T-cell (primary cell): ENCODE data around the gene TMEM223. TPM values are rescaled to one million over a fixed set of nuclear protein-coding genes. Genes with fewer than 3 reads are reported as not detected.

Source experiments
- ATAC-seq, 4 experiments: fragments of 200-7000 bp in 3 of 4; fragments of 150-1000 bp in 1 of 4; cut with Tn5 transposase; replicated peaks in 1 of 4; 1 replicate in 3 of 4; 2 replicates in 1 of 4; pipeline ENCODE4 v1.10.0; 2021; ENCODE audit warnings: moderate library complexity in 3 of 4, mild to moderate bottlenecking in 2 of 4, moderate number of reproducible peaks in 1 of 4
- CTCF ChIA-PET, 2 donors: fragments of 300-600 bp; sonication (Branson Sonifier 250); formaldehyde crosslinking; loops; one replicate each; lab custom pipeline; 2022; ENCODE audit warnings: antibody characterized with exemption in 2 of 2; lab: Charles Lee
- POLR2A ChIA-PET, 2 donors: fragments of 300-600 bp; sonication (Branson Sonifier 250); formaldehyde crosslinking; loops; one replicate each; lab custom pipeline; 2022; ENCODE audit warnings: antibody characterized with exemption in 2 of 2; lab: Charles Lee
- DNase-seq, 35 experiments: peaks; one replicate each; pipeline versions ENCODE4 v3.0.0 to v3.0.0-alpha.2; 2013 to 2023
- H3K27ac ChIP-seq: one replicate; pipeline ENCODE4 v1.5.1; 2013; ENCODE audit warnings: low read length
- H3K27me3 ChIP-seq, 2 experiments: replicated peaks in 1 of 2; 1 replicate in 1 of 2; 2 replicates in 1 of 2; pipeline versions ENCODE4 v1.6.1 to v1.7.0; 2013; ENCODE audit warnings: low read length in 1 of 2, mixed read lengths in 1 of 2; ENCODE audit not compliant: control insufficient read depth in 2 of 2, insufficient read depth in 2 of 2; ENCODE audit errors: extremely low read depth in 1 of 2
- H3K36me3 ChIP-seq, 2 donors: 1 replicate in 1 of 2; 2 replicates in 1 of 2; pipeline versions ENCODE4 v1.6.1 to v1.7.0; 2013; ENCODE audit warnings: low read length in 1 of 2; ENCODE audit not compliant: control insufficient read depth in 2 of 2, insufficient read depth in 1 of 2; ENCODE audit errors: extremely low read depth in 1 of 2
- H3K4me1 ChIP-seq, 2 experiments: 1 replicate in 1 of 2; 2 replicates in 1 of 2; pipeline versions ENCODE4 v1.6.1 to v1.7.0; 2013; ENCODE audit warnings: low read length in 2 of 2, mixed read lengths in 1 of 2; ENCODE audit not compliant: insufficient read depth in 2 of 2, control insufficient read depth in 1 of 2; ENCODE audit errors: extremely low read depth in 1 of 2
- H3K4me3 ChIP-seq, 2 donors: 1 replicate in 1 of 2; 2 replicates in 1 of 2; pipeline versions ENCODE4 v1.5.1 to v1.7.0; 2013; ENCODE audit warnings: mild to moderate bottlenecking in 2 of 2, low read length in 1 of 2, moderate library complexity in 1 of 2; ENCODE audit not compliant: control insufficient read depth in 1 of 2; ENCODE audit errors: extremely low read depth in 1 of 2
- H3K9me3 ChIP-seq: 2 replicates; pipeline ENCODE4 v1.7.0; 2013
- H3K27ac Mint-ChIP-seq, 2 donors: one replicate each; pipeline ENCODE4 v1.8.0; 2020 to 2021; ENCODE audit warnings: mild to moderate bottlenecking in 2 of 2, mixed read lengths in 2 of 2
- H3K27me3 Mint-ChIP-seq, 2 donors: one replicate each; pipeline ENCODE4 v1.8.0; 2021 to 2022; ENCODE audit warnings: mixed read lengths in 2 of 2
- H3K36me3 Mint-ChIP-seq: one replicate; pipeline ENCODE4 v1.8.0; 2021; ENCODE audit warnings: mixed read lengths
- H3K4me1 Mint-ChIP-seq, 3 donors: one replicate each; pipeline ENCODE4 v1.8.0; 2020 to 2022; ENCODE audit warnings: mixed read lengths in 3 of 3, mild to moderate bottlenecking in 1 of 3
- H3K4me3 Mint-ChIP-seq, 3 donors: one replicate each; pipeline ENCODE4 v1.8.0; 2020 to 2022; ENCODE audit warnings: mild to moderate bottlenecking in 3 of 3, mixed read lengths in 3 of 3, moderate library complexity in 3 of 3
- H3K9me3 Mint-ChIP-seq, 3 donors: one replicate each; pipeline ENCODE4 v1.8.0; 2020 to 2022; ENCODE audit warnings: mixed read lengths in 3 of 3
- WGBS: methylation state at CpG from one replicate; pipeline ENCODE4 v1.1.5; 2013; ENCODE audit warnings: missing lambda C conversion rate; ENCODE audit not compliant: insufficient coverage; 5-methylcytosine and 5-hydroxymethylcytosine counted together
- total RNA-seq, 35 experiments: library from RNA in 6 of 35; stranded (reverse) in 6 of 35; fragments of 120-200 nt in 1 of 35; gene quantifications; one replicate each; pipeline versions ENCODE4 v1.2.1 to v1.2.4 and lab custom pipeline; 2013 to 2026

Gene TMEM223
- total RNA-seq, 5 donors from 2014 or later (not counting 1 experiment from before 2014, with no cell fraction given) = 11.2 to 27.6 (median 23.0) TPM

- 76% methylated on average over 3 of the region's 8 CpGs for WGBS
- CTCF ChIA-PET = no interaction called here
- Mint-ChIP-seq H3K36me3 (peaks cover 56% of the 10 kb centered on the region), H3K4me3 (no peak overlapping the region), H3K27ac (peak overlapping the region; percentile 60 to 66), H3K27me3 (no peaks in the 10 kb centered on the region), H3K9me3 (no peaks in the 10 kb centered on the region), H3K4me1 (peaks cover 29 to 37% (median 32%) of the 10 kb centered on the region in 3 donors)
- POLR2A ChIA-PET = interaction anchor here (0.6 to 1.3 kb wide), 14 partner anchors 8 to 749 kb away, joined by 3 to 8 read pairs (median 4); no protein-coding TSS in a partner anchor
- Histone ChIP-seq H3K27ac (no peak overlapping the region), H3K36me3 (peaks cover 22 to 81% of the 10 kb centered on the region in 2 donors), H3K4me3 (no peak overlapping the region), H3K4me1 (peaks cover 13 to 34% of the 10 kb centered on the region in 2 experiments), H3K27me3 (no peaks in the 10 kb centered on the region), H3K9me3 (no peaks in the 10 kb centered on the region)
- no peak for DNase-seq
- ATAC-seq = no peak
Observed at GRCh38 chr11:62794201-62794775, 2.5 kb upstream of the TMEM223 start.

- 33% methylated on average over 6 of the region's 11 CpGs for WGBS
- H3K36me3 Mint-ChIP-seq = peaks cover 41% of the 10 kb centered on the region
- H3K27me3 ChIP-seq = no peaks in the 10 kb centered on the region
- peak overlapping the region; percentile 94 to 96 for H3K27ac Mint-ChIP-seq
- DNase-seq (peak in 2 of 35 experiments; percentile 20 to 26), ATAC-seq (peak in 2 of 4 experiments; percentile 0 to 16)
- peak overlapping the region; percentile 69 for H3K27ac ChIP-seq
- H3K9me3 Mint-ChIP-seq = no peaks in the 10 kb centered on the region
- H3K36me3 ChIP-seq = peaks cover 11 to 66% of the 10 kb centered on the region in 2 donors
- peak overlapping the region; percentile 83 to 91 (median 86) for H3K4me3 Mint-ChIP-seq
- H3K27me3 Mint-ChIP-seq = no peaks in the 10 kb centered on the region
- H3K4me3 ChIP-seq = peak overlapping the region; percentile 90 to 96
- POLR2A ChIA-PET = interaction anchor here in 1 of 2 donors (1.0 kb wide), 1 partner anchor 12 kb away, joined by 3 read pairs; no protein-coding TSS in a partner anchor
- H3K4me1 Mint-ChIP-seq = peaks cover 45 to 52% (median 51%) of the 10 kb centered on the region in 3 donors
- CTCF ChIA-PET = interaction anchor here in 1 of 2 donors (1.4 kb wide), 1 partner anchor 22 kb away, joined by 3 read pairs; no protein-coding TSS in a partner anchor
- H3K9me3 ChIP-seq = no peaks in the 10 kb centered on the region
- H3K4me1 ChIP-seq = peaks cover 15 to 49% of the 10 kb centered on the region in 2 experiments
Observed at GRCh38 chr11:62792202-62792575, 383 bp upstream of the TMEM223 start.

- Mint-ChIP-seq H3K9me3 (no peaks in the 10 kb centered on the region), H3K4me3 (peak overlapping the region; percentile 91 to 93 (median 91)), H3K36me3 (peaks cover 23% of the 10 kb centered on the region), H3K27me3 (no peaks in the 10 kb centered on the region), H3K4me1 (peaks cover 50 to 57% (median 54%) of the 10 kb centered on the region in 3 donors), H3K27ac (peak overlapping the region; percentile 76 to 96)
- H3K27ac ChIP-seq = no peak overlapping the region
- no peaks in the 10 kb centered on the region for H3K9me3 ChIP-seq
- CTCF ChIA-PET = interaction anchor here (0.6 to 0.7 kb wide), 3 partner anchors 19 to 385 kb away, joined by 3 to 8 read pairs (median 5); partner anchors contain the start of gene TAF6L (in 1 of the 2)
- no peak overlapping the region for H3K4me3 ChIP-seq
- ATAC-seq = no peak
- no peaks in the 10 kb centered on the region for H3K27me3 ChIP-seq
- peaks cover 4 to 42% of the 10 kb centered on the region in 2 donors for H3K36me3 ChIP-seq
- H3K4me1 ChIP-seq = peaks cover 21 to 58% of the 10 kb centered on the region in 2 experiments
- WGBS = 90% methylated on average over 2 of the region's 3 CpGs
- no peak for DNase-seq
- POLR2A ChIA-PET = interaction anchor here (0.6 to 4.0 kb wide), 4 partner anchors 35 to 66 kb away, joined by 3 to 23 read pairs (median 8); partner anchors contain the start of gene ZBTB3 (in 1 of the 2)
Observed at GRCh38 chr11:62789576-62789975, 2.2 kb downstream of the TMEM223 start.

- POLR2A ChIA-PET = interaction anchor here (0.6 to 4.0 kb wide), 5 partner anchors 10 to 66 kb away, joined by 3 to 23 read pairs (median 3); partner anchors contain the start of gene TAF6L (in 1 of the 2)
- H3K4me1 ChIP-seq = peaks cover 21 to 58% of the 10 kb centered on the region in 2 experiments
- H3K27me3 Mint-ChIP-seq = no peaks in the 10 kb centered on the region
- peaks cover 4 to 36% of the 10 kb centered on the region in 2 donors for H3K36me3 ChIP-seq
- CTCF ChIA-PET = interaction anchor here (0.6 to 1.2 kb wide), 3 partner anchors 59 to 73 kb away, joined by 3 to 9 read pairs (median 4); no protein-coding TSS in a partner anchor
- H3K27ac ChIP-seq = no peak overlapping the region
- DNase-seq (no peak), ATAC-seq (no peak)
- H3K36me3 Mint-ChIP-seq = peaks cover 18% of the 10 kb centered on the region
- no peaks in the 10 kb centered on the region for H3K9me3 Mint-ChIP-seq
- H3K4me3 ChIP-seq = no peak overlapping the region
- H3K4me1 Mint-ChIP-seq = peaks cover 45 to 55% (median 51%) of the 10 kb centered on the region in 3 donors
- H3K27me3 ChIP-seq = no peaks in the 10 kb centered on the region
- H3K27ac Mint-ChIP-seq = peak overlapping the region; percentile 94 to 96
- H3K4me3 Mint-ChIP-seq = peak overlapping the region; percentile 91 to 93 (median 91)
- no peaks in the 10 kb centered on the region for H3K9me3 ChIP-seq
- 71% methylated on average over 1 of the region's 5 CpGs for WGBS
Observed at GRCh38 chr11:62788991-62789390, 2.8 kb downstream of the TMEM223 start.

- POLR2A ChIA-PET = interaction anchor here (1.0 to 4.0 kb wide), 8 partner anchors 9 to 122 kb away, joined by 3 to 23 read pairs (median 5); partner anchors contain the start of genes C11orf98 (in 1 of the 2), CSKMT (in 1 of the 2), HNRNPUL2 (in 1 of the 2) and STX5 (in 1 of the 2)
- H3K4me3 ChIP-seq = peak within 1 kb of the TSS; percentile 85 to 96
- H3K27me3 Mint-ChIP-seq = no peaks in the 10 kb centered on the region
- ATAC-seq (peak; percentile 70 to 78 (median 74)), DNase-seq (peak; percentile 93 to 100 (median 97))
- no peaks in the 10 kb centered on the region for H3K27me3 ChIP-seq
- peaks cover 7 to 27% of the 10 kb centered on the region in 2 donors for H3K36me3 ChIP-seq
- peak within 1 kb of the TSS; percentile 91 to 93 (median 91) for H3K4me3 Mint-ChIP-seq
- peak within 1 kb of the TSS; percentile 95 to 96 for H3K27ac Mint-ChIP-seq
- peaks cover 18% of the 10 kb centered on the region for H3K36me3 Mint-ChIP-seq
- peaks cover 15 to 48% of the 10 kb centered on the region in 2 experiments for H3K4me1 ChIP-seq
- no peaks in the 10 kb centered on the region for H3K9me3 Mint-ChIP-seq
- WGBS = under 1% methylated on average over 88 of the region's 88 CpGs
- peak within 1 kb of the TSS; percentile 77 for H3K27ac ChIP-seq
- CTCF ChIA-PET = interaction anchor here (0.6 to 3.4 kb wide), 19 partner anchors 13 to 362 kb away, joined by 3 to 32 read pairs (median 5); partner anchors contain the start of genes ZBTB3 (in 2 of the 2), HNRNPUL2 (in 1 of the 2), NXF1 (in 1 of the 2) and SLC3A2 (in 1 of the 2)
- no peaks in the 10 kb centered on the region for H3K9me3 ChIP-seq
- H3K4me1 Mint-ChIP-seq = peaks cover 37 to 49% (median 46%) of the 10 kb centered on the region in 3 donors
Observed at GRCh38 chr11:62787005-62787759, 4.6 kb downstream of the TMEM223 start, which contains the start of gene TMEM179B. TMEM179B (plus strand) TSS chr11:62787402; CDS start chr11:62787432, 30 bp downstream.
